IMR-90 (cell line): Measurements from ENCODE around the gene WDR17. TPM values are rescaled to one million over a fixed set of nuclear protein-coding genes. Genes with fewer than 3 reads are reported as not detected.

ENCODE experiments used
- microRNA-seq, 2 experiments: library from miRNA; stranded (forward) in 1 of 2; unstranded in 1 of 2; fragments of 10-50 nt in 1 of 2; fragments of <30 nt in 1 of 2; gene quantifications in 1 of 2; microRNA quantifications in 1 of 2; one replicate each; pipeline versions ENCODE3 to v1.1.0; 2013 to 2020; ENCODE audit not compliant: insufficient read depth in 1 of 2, insufficient read length in 1 of 2, unreplicated experiment in 1 of 2
- polyA plus RNA-seq, 3 experiments: library from polyadenylated mRNA; depleted of rRNA; stranded (reverse); fragments of >200 nt; gene quantifications; 2 replicates each; pipeline ENCODE4 v1.2.3, GENCODE V29; 2012; ENCODE audit warnings: low replicate concordance in 1 of 3
- small RNA-seq, 5 experiments: library from RNA; depleted of rRNA; stranded (forward); fragments of <200 nt; gene quantifications; one replicate each; pipeline ENCODE3, GENCODE V24; 2012
- total RNA-seq: library from RNA; depleted of rRNA; stranded (reverse); fragments of >200 nt; gene quantifications from 2 replicates; pipeline ENCODE4 v1.2.3, GENCODE V29; 2012; rRNA removed

Gene WDR17
- total and polyA plus RNA-seq, 2 of the 4 experiments (the other 2 are of a cell fraction): 0.53 to 0.54 TPM

Small RNA genes within 50 kb of the gene (microRNA-seq; reads per million reads assigned to microRNA genes)
- gene RF00432 (ENCODE audit: insufficient read depth, insufficient read length): not detected

Small RNA genes within 50 kb of the gene (small RNA-seq; reads per million reads assigned to genes)
- gene RF00432: 0 to 0.04 (median 0) reads per million in 5 experiments

Other genes starting within 250 kb of the WDR17 start
- gene SPATA4, start 129.7 kb downstream of the WDR17 start, total RNA-seq: under 0.01 and 0.28 TPM in 2 replicates
- gene SPATA4, start 129.7 kb downstream of the WDR17 start, polyA plus RNA-seq (2012; rRNA removed): 0.09 and 0.14 TPM in 2 replicates
- gene ASB5, start 203.4 kb downstream of the WDR17 start, total RNA-seq: 0.18 and 0.56 TPM in 2 replicates
- gene ASB5, start 203.4 kb downstream of the WDR17 start, polyA plus RNA-seq (2012; rRNA removed): 0.21 and 0.32 TPM in 2 replicates